IPS-15b (cell line): ENCODE data around the gene MICALL2.

Source experiments
- H3K27me3 ChIP-seq: one replicate; pipeline ENCODE4 v1.6.1; 2013; ENCODE audit warnings: low read length; ENCODE audit not compliant: control insufficient read depth, insufficient read depth
- H3K36me3 ChIP-seq: one replicate; pipeline ENCODE4 v1.6.1; 2013; ENCODE audit warnings: low read length; ENCODE audit not compliant: control insufficient read depth, insufficient read depth
- H3K4me1 ChIP-seq: one replicate; pipeline ENCODE4 v1.6.1; 2013; ENCODE audit warnings: mild to moderate bottlenecking, low read length; ENCODE audit not compliant: control insufficient read depth, insufficient read depth
- H3K4me3 ChIP-seq: one replicate; pipeline ENCODE4 v1.5.1; 2013; ENCODE audit warnings: low read depth, low read length
- H3K9ac ChIP-seq: one replicate; pipeline ENCODE4 v1.6.1; 2013; ENCODE audit warnings: low read depth, mild to moderate bottlenecking, low read length
- H3K9me3 ChIP-seq: one replicate; pipeline ENCODE4 v1.6.1; 2013; ENCODE audit warnings: mild to moderate bottlenecking, low read length; ENCODE audit not compliant: control insufficient read depth, insufficient read depth

Gene MICALL2

DNA sequence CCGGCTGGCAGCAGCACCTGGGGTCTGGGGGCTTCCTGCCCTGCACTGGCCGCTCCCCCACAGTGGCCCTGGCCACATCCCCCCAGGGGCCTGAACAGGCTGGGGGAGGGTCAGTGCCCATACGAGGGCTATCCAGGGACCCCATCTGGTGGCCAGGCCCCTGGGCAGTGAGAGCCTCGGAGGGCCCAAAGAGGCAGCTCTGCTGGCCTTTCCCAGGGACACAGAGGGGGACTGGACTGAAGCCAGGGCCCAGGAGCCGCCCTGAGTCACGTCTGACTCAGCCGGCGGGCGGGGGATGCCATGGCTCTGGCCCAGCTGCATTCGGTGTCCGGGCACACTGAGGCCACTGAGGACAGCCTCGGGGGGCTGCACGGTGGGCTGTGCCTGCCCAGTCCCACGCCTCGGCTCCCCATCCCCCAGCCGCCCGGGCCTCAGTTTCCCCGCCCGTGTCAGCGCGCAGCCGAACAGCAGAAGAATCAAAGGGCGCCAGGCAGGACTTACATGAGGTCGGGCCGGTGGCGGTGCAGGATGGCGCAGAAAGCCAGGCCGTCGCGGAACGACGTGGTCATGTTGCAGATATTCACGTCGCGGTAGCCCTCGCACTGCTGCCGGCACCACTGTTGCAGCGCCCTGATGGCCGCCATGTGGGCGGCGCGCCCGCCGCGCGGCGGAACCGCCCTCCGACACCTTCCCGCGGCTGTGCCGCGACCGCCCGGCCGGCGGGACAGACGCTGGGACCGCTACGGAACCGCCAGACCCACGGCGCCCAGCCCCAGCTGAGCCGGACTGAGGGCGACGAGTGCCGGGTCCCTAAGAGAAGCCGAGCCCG lies at the start of gene MICALL2:
Gene MICALL2 (minus strand): TSS at position 788 of the 829 bp plus-strand sequence. CDS start 144 bp downstream, at position 644.
- Histone ChIP-seq H3K27me3 (no peaks in the 10 kb centered on the region), H3K4me1 (no peaks in the 10 kb centered on the region), H3K9me3 (no peaks in the 10 kb centered on the region), H3K4me3 (peak within 1 kb of the TSS; percentile 66), H3K36me3 (no peaks in the 10 kb centered on the region), H3K9ac (peak within 1 kb of the TSS; percentile 37)

DNA sequence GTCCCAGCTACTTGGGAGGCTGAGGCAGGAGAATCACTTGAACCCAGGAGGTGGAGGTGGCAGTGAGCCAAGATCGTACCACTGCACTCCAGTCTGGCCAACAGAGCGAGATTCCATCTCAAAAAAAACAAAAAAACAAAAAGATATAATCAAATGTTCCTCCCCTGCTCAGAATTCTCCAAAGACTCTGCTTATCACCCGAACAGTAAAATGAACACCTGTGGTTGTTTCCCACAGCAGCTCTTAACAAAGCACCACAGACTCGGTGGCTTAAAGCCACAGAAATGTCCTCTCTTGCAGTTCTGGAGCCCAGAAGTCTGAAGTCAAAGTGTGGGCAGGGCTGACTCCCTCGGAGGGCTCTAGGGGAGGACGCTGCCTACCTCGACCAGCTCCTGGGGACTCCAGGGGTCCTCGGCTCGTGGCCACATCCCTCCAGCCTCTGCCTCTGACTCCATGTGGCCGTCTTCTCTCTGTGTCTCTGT lies 49.0 kb upstream of the MICALL2 start:
- no peaks in the 10 kb centered on the region for H3K27me3 ChIP-seq
- H3K36me3 ChIP-seq: no peaks in the 10 kb centered on the region
- H3K4me3 ChIP-seq: no peak overlapping the region
- no peaks in the 10 kb centered on the region for H3K9me3 ChIP-seq
- no peak overlapping the region for H3K9ac ChIP-seq
- H3K4me1 ChIP-seq: peaks cover 3% of the 10 kb centered on the region

DNA sequence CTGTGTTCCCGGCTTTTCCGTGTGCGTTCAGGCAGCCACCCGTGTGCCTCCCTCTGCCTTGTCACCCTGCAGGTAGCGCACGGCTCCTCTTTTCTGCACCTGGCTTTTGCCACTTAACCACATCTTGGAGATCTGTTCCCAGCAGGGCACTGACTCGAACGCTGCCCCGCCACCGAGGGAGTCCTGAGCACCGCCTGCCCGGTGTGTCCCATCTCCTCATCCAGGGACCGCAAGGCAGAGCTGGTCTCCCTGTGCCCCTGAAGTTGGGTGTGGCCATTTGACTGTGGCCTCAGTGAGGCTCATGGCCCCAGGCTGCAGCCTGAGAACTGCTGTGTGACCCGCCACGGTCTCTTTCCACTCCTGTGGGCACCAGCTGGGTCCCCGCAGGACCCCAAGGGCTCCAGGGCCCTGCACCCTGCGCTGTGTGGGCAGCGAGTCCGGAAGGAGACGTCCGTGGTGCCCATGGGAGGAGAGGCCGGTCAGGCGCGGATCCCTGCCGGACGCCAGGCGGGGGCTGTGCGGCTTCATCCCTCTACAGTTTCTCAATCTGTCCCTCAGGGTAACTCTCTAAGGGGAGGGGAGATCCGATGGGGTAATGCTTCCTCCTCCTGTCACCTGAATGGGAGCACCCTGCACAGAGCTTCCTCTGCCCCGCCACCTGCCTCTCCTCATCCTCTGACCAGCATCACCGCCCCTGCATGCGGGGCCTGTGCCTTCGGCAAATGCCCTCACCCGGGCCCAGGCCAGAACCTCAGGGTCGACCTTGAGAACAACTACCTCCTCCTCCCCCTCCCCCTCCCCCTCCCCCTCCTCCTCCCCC lies 46.7 kb upstream of the MICALL2 start:
- no peak overlapping the region for H3K4me3 ChIP-seq
- peaks cover 6% of the 10 kb centered on the region for H3K4me1 ChIP-seq
- H3K9me3 ChIP-seq: no peaks in the 10 kb centered on the region
- no peaks in the 10 kb centered on the region for H3K27me3 ChIP-seq
- peak overlapping the region; percentile 16 for H3K9ac ChIP-seq
- H3K36me3 ChIP-seq: peaks cover 17% of the 10 kb centered on the region

DNA sequence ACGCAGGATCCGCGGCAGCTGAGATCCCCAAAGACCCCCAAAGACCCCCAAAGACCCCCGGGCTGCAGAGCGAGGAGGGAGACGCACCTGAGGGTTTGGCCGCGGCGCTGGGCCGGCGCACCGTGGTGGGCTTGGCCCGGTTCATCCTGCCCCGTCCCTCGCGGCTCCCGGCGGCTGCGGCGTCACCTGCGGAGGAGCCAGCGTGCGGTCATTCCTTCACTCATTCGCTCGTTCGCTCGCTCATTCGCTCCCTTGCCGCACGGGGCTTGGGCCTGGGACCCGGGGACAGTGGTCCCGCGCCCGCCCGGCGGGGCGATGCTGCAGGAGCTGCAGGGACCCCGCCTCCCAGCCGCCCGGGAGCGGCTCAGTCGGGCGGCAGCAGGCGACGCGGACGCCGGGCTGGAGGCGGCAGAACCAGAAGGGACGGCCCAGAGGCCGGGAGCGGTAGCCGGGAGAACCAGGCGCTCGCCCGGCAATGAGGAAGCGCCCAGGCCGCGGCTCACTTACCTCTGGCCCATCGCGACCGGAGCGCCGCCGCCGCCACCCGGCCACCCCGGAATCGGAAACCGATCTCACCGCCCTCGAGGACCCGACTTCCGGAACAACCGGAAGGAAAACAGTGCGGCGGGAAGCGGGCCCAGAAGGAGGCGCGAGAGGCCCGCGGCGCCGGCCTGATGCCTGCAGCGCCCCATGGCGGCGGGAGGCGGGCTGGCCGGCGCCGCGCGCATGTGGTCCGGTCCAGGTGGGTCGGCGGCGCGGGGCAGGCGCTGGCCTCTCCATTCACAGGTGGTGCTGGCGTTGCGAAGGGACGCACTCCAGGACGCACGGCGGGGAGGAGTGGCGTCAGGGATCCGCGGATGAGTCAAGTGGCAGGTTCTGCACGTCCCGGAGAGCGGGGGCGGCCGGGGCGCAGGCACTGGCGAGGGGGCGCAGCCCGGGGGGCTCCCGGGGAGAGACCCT lies 44.8 kb upstream of the MICALL2 start, which contains the start of gene INTS1:
Gene INTS1 (minus strand): TSS at position 574 of the 960 bp plus-strand sequence. CDS start 429 bp downstream, at position 145.
- Histone ChIP-seq H3K9ac (peak within 1 kb of the TSS; percentile 79), H3K36me3 (peaks cover 36% of the 10 kb centered on the region), H3K4me3 (peak within 1 kb of the TSS; percentile 63), H3K4me1 (peaks cover 6% of the 10 kb centered on the region), H3K27me3 (no peaks in the 10 kb centered on the region), H3K9me3 (no peaks in the 10 kb centered on the region)

DNA sequence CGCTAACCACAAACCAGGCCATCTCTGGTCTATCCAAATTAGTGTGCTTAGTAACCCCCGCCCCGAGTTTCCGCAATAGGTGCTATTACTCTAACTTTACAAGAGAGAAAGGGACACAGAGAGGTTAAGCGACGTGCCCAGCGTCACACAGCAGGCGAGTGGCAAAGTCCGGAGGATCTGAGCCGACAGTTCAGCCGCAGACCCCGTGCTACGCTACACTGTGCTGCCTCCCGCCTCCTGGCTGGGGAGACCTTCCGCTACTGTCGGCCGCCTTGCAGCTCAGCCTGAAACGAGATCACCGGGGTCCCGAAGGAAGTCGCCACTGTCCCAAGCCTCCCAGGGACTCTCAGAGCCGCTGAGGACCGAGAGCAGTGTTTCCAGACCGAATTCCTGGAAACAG lies 44.1 kb upstream of the MICALL2 start:
- peaks cover 41% of the 10 kb centered on the region for H3K36me3 ChIP-seq
- peak overlapping the region; percentile 79 for H3K9ac ChIP-seq
- no peaks in the 10 kb centered on the region for H3K27me3 ChIP-seq
- H3K4me1 ChIP-seq: peaks cover 6% of the 10 kb centered on the region
- H3K9me3 ChIP-seq: no peaks in the 10 kb centered on the region
- H3K4me3 ChIP-seq: peak overlapping the region; percentile 63

DNA sequence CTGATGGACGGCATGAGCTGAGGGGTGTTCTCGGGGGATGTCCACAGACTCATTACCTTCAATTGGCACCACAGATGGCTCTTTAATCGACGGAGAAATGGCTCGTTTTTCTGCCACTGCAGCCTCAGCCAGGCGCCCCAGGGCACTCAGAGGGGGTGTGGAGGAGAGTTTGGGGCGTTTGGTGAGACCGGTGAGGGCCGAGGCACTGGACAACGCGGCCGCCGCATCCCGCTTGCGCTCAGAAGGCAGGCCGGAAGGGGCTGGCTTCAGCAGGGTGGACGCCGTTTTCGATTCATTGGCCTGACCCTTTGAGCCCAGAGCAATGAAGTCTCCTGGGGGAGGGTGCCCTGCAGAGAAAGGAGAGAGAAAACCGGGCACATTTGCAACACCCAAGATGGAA lies 43.6 kb upstream of the MICALL2 start:
- Histone ChIP-seq H3K9ac (peak overlapping the region; percentile 79), H3K27me3 (no peaks in the 10 kb centered on the region), H3K4me1 (peaks cover 6% of the 10 kb centered on the region), H3K9me3 (no peaks in the 10 kb centered on the region), H3K36me3 (peaks cover 46% of the 10 kb centered on the region), H3K4me3 (peak overlapping the region; percentile 63)

DNA sequence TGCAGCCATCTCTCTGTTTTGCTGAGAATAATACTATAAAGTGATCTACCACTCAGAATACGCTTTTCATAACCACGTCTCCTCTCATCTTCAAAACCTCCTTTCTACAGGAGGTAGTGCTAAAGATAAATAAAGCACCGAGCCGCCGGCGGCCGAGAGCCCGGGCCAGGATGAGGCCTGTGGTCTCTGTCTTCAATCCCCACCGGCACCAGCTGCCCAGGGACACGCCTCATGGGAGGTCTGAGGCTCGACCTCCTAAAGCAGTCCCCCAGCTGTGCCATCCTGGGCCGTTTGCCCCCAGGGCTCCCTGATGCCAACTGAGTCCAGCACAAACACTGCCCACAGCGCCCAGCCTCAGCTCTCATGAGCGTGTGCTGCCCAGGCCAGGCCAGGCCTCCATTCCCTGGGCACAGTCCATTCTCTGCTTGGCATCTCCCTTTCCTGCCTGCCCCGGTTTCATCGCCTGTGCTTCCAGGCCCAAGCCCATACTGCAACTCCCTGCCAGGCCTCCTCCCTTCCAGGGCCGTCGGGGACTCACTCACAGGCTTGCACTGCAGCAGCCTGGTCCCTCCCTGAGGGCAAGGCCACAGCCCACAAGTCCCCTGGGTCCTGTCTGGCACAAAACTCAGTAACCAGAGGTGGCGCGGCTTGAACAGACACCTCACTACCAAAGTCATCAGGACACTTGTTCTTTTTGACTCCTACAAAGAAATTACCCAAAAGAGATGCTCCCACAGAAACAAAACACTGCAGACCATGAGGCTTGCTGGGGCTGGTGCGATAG lies 42.4 kb upstream of the MICALL2 start:
- H3K9me3 ChIP-seq: no peaks in the 10 kb centered on the region
- no peak overlapping the region for H3K4me3 ChIP-seq
- peaks cover 6% of the 10 kb centered on the region for H3K4me1 ChIP-seq
- H3K27me3 ChIP-seq: no peaks in the 10 kb centered on the region
- H3K36me3 ChIP-seq: peaks cover 58% of the 10 kb centered on the region
- no peak overlapping the region for H3K9ac ChIP-seq

DNA sequence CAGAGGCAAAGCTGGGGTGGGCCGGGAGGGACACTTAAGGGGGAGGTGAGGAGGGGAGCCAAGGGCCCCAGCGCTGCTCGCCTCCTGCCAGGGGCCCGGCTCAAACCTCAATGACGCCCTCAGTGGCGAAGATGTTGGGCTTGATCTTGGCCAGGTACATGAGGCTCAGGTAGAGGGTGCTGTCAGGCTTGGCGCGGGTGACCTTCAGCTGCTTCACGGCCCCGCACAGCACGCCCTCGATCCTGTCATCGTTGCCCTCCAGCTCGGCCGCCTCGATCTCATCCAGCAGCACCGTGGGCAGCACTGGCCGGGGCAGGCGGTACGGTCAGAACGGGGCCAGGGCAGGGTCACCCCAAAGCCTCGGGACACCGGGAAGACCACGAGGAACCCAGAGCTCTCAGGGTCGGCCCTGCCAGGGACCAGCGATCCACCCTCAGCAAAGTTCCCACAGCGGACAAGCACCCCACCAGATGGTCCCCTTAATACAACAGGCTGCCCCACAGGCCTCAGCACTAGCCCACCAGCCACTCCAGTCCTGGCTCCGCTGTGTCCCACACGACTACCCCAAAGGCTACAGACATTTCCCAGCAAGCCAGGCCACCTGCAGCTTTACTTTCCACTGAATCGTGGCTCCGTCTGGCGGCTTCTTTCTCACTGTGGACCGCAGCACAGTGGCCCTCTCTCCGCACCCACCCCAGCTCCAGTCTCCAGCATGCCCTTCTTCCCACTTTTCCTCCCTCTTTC lies 41.0 kb upstream of the MICALL2 start:
- no peaks in the 10 kb centered on the region for H3K27me3 ChIP-seq
- H3K9me3 ChIP-seq: no peaks in the 10 kb centered on the region
- peaks cover 2% of the 10 kb centered on the region for H3K4me1 ChIP-seq
- H3K4me3 ChIP-seq: no peak overlapping the region
- H3K36me3 ChIP-seq: peaks cover 71% of the 10 kb centered on the region
- H3K9ac ChIP-seq: no peak overlapping the region

DNA sequence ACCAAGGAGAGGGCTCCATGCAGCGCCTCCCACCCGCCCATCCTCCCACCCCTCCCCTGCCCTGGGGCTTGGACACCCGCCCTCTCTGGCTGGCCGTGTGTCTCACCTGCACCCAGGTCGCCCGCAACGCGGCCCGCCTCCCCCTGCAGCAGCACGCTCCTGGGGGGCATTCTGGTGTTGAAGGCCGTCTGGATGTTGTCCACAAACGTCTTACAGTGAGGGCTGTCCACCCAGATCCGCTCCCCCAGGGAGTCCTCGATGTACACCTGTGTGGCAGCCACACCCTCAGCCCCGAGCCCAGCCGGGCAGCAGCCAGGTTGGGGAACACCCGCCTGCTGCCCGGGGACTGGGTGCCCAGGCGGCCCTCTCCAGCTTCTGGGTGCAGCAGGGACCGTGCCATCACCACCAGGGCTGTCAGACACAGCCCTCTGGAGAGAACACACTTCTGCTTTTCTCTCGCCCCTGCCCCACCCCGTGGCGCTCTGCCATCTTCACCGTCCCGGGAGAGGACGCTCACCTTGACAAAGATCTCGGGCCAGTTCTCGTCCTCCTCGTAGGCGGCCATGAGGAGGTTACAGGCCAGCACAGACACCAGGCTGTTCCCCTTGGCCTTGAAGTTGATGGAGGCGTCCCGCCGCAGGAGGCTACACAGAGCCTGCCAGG lies 40.2 kb upstream of the MICALL2 start:
- H3K9me3 ChIP-seq: no peaks in the 10 kb centered on the region
- H3K9ac ChIP-seq: no peak overlapping the region
- no peak overlapping the region for H3K4me3 ChIP-seq
- peaks cover 2% of the 10 kb centered on the region for H3K4me1 ChIP-seq
- H3K36me3 ChIP-seq: peaks cover 74% of the 10 kb centered on the region
- no peaks in the 10 kb centered on the region for H3K27me3 ChIP-seq
